Peyer's patch (tissue), 4 donors: ENCODE results near the gene ODC1. TPM values are rescaled to one million over a fixed set of nuclear protein-coding genes. Genes with fewer than 3 reads are reported as not detected.

ENCODE experiments used
- DNase-seq, 3 donors: peaks; one replicate each; pipeline ENCODE4 v3.0.0-alpha.2; 2017 to 2019
- H3K27ac ChIP-seq, 4 donors: fragments of 200-600 bp; sonication (generic); one replicate each; pipeline ENCODE4 v1.5.1; 2016 to 2019
- H3K27me3 ChIP-seq, 2 donors: fragments of 200-600 bp; sonication (generic); one replicate each; pipeline ENCODE4 v1.5.1; 2019
- H3K36me3 ChIP-seq, 3 donors: fragments of 200-600 bp; sonication (generic); one replicate each; pipeline ENCODE4 v1.5.1; 2016 to 2019
- H3K4me1 ChIP-seq, 4 donors: fragments of 200-600 bp; sonication (generic); one replicate each; pipeline ENCODE4 v1.5.1; 2016 to 2019
- H3K4me3 ChIP-seq, 4 donors: fragments of 200-600 bp; sonication (generic); 1 replicate in 3 of 4; 2 replicates in 1 of 4; pipeline ENCODE4 v1.5.1; 2016 to 2019; ENCODE audit warnings: mild to moderate bottlenecking in 1 of 4
- H3K9me3 ChIP-seq, 4 donors: fragments of 200-600 bp; sonication (generic); one replicate each; pipeline ENCODE4 v1.5.1; 2016 to 2019; ENCODE audit warnings: mild to moderate bottlenecking in 1 of 4
- POLR2A ChIP-seq, 2 donors: fragments of 450-650 bp; IDR thresholded peaks; one replicate each; pipeline ENCODE4 v1.5.1; 2017; ENCODE audit warnings: antibody characterized with exemption in 2 of 2, mild to moderate bottlenecking in 2 of 2, moderate library complexity in 2 of 2
- total RNA-seq, 4 donors: library from RNA; depleted of rRNA; stranded (reverse); fragments of >200 nt; gene quantifications; one replicate each; pipeline ENCODE4 v1.1.0, GENCODE V29; 2016
- TF ChIP-seq, protein P1 (sequence below), 6 experiments: fragments of 450-650 bp in 4 of 6; fragments of 200-600 bp in 2 of 6; sonication (generic) in 1 of 6; IDR thresholded peaks; one replicate each; pipeline ENCODE4 v1.5.1; 2017 to 2019; ENCODE audit warnings: antibody characterized with exemption in 6 of 6, mild to moderate bottlenecking in 3 of 6, moderate library complexity in 1 of 6

The ODC1 gene
- total RNA-seq, 4 donors from 2014 or later, result 31.5 to 91.6 (median 55.6) TPM

GRCh38 chr2:10441948-10442347 is 6.2 kb downstream of the ODC1 start:
- Histone ChIP-seq H3K27ac (no peak overlapping the region), H3K36me3 (peaks cover 0 to 55% (median 0%) of the 10 kb centered on the region in 3 donors), H3K4me1 (peaks cover 0 to 19% (median 16%) of the 10 kb centered on the region in 4 donors), H3K9me3 (no peaks in the 10 kb centered on the region), H3K4me3 (no peak overlapping the region), H3K27me3 (no peaks in the 10 kb centered on the region)
- no peak for TF ChIP-seq POLR2A (IDR thresholded peaks at IDR 0.05)
- TF ChIP-seq, protein P1, sequence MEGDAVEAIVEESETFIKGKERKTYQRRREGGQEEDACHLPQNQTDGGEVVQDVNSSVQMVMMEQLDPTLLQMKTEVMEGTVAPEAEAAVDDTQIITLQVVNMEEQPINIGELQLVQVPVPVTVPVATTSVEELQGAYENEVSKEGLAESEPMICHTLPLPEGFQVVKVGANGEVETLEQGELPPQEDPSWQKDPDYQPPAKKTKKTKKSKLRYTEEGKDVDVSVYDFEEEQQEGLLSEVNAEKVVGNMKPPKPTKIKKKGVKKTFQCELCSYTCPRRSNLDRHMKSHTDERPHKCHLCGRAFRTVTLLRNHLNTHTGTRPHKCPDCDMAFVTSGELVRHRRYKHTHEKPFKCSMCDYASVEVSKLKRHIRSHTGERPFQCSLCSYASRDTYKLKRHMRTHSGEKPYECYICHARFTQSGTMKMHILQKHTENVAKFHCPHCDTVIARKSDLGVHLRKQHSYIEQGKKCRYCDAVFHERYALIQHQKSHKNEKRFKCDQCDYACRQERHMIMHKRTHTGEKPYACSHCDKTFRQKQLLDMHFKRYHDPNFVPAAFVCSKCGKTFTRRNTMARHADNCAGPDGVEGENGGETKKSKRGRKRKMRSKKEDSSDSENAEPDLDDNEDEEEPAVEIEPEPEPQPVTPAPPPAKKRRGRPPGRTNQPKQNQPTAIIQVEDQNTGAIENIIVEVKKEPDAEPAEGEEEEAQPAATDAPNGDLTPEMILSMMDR (IDR thresholded peaks at IDR 0.05), result no peak
- DNase-seq, result no peak

- no peaks in the 10 kb centered on the region for H3K27me3 ChIP-seq
- H3K4me1 ChIP-seq, result peaks cover 0 to 9% (median 6%) of the 10 kb centered on the region in 4 donors
- H3K4me3 ChIP-seq, result no peak overlapping the region
- H3K36me3 ChIP-seq, result peaks cover 0 to 55% (median 0%) of the 10 kb centered on the region in 3 donors
- H3K9me3 ChIP-seq, result no peaks in the 10 kb centered on the region
- H3K27ac ChIP-seq, result no peak overlapping the region
- no peak for TF ChIP-seq POLR2A (IDR thresholded peaks at IDR 0.05)
- TF ChIP-seq, protein P1 (IDR thresholded peaks at IDR 0.05), result no peak
- DNase-seq, result no peak
Measured at GRCh38 chr2:10440736-10441135, 7.4 kb downstream of the ODC1 start.

GRCh38 chr2:10439971-10440370 is 8.2 kb downstream of the ODC1 start:
- DNase-seq, result no peak
- H3K9me3 ChIP-seq, result no peaks in the 10 kb centered on the region
- TF ChIP-seq, protein P1 (IDR thresholded peaks at IDR 0.05), result no peak
- no peak for TF ChIP-seq POLR2A (IDR thresholded peaks at IDR 0.05)
- H3K4me1 ChIP-seq, result peaks cover 0 to 5% (median 2%) of the 10 kb centered on the region in 4 donors
- no peak overlapping the region for H3K4me3 ChIP-seq
- no peak overlapping the region for H3K27ac ChIP-seq
- peaks cover 0 to 55% (median 0%) of the 10 kb centered on the region in 3 donors for H3K36me3 ChIP-seq
- H3K27me3 ChIP-seq, result no peaks in the 10 kb centered on the region

- H3K36me3 ChIP-seq, result peaks cover 0 to 50% (median 0%) of the 10 kb centered on the region in 3 donors
- no peak for DNase-seq
- no peak overlapping the region for H3K4me3 ChIP-seq
- peaks cover 0 to 5% (median 4%) of the 10 kb centered on the region in 4 donors for H3K4me1 ChIP-seq
- H3K9me3 ChIP-seq, result no peaks in the 10 kb centered on the region
- H3K27me3 ChIP-seq, result no peaks in the 10 kb centered on the region
- TF ChIP-seq POLR2A (IDR thresholded peaks at IDR 0.05), result no peak
- TF ChIP-seq, protein P1 (IDR thresholded peaks at IDR 0.05), result no peak
- H3K27ac ChIP-seq, result no peak overlapping the region
Measured at GRCh38 chr2:10439185-10439879, 8.8 kb downstream of the ODC1 start.

DNA sequence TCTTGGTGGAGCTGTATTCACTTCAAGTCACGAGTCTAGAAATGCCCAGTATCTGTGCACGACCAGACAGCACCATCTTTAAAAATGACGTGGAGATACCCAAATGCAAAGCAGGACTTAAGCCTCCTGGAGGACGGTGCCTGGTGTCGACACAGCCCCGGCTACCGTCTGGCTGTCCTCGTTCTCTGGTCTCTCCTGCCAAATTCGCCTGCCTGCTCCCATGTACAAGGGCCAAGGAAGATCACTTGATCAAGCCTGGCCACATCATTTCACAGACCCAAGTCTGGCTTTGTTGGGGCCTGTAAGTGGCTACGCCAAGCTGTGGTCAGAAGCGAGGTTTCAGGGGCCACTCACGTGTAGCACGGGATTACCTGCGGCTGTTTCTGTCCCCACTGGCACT is 9.4 kb downstream of the ODC1 start:
- Histone ChIP-seq H3K27ac (no peak overlapping the region), H3K27me3 (no peaks in the 10 kb centered on the region), H3K36me3 (peaks cover 0 to 43% (median 0%) of the 10 kb centered on the region in 3 donors), H3K4me1 (peaks cover 0 to 5% (median 4%) of the 10 kb centered on the region in 4 donors), H3K4me3 (no peak overlapping the region), H3K9me3 (no peaks in the 10 kb centered on the region)
- DNase-seq, result no peak
- TF ChIP-seq, protein P1 (IDR thresholded peaks at IDR 0.05), result no peak
- no peak for TF ChIP-seq POLR2A (IDR thresholded peaks at IDR 0.05)
